ENCODE results near the gene VPS13D. TPM values are rescaled to one million over a fixed set of nuclear protein-coding genes. Genes with fewer than 3 reads are reported as not detected.
"Not testable (repeated sequence)": the region's sequence is repeated elsewhere in the genome, so short reads cannot be mapped to it uniquely, and the experiment has no call there.

The VPS13D gene
- total RNA-seq, 2 experiments from 2014 or later, result 52.6 to 53.3 TPM

DNA sequence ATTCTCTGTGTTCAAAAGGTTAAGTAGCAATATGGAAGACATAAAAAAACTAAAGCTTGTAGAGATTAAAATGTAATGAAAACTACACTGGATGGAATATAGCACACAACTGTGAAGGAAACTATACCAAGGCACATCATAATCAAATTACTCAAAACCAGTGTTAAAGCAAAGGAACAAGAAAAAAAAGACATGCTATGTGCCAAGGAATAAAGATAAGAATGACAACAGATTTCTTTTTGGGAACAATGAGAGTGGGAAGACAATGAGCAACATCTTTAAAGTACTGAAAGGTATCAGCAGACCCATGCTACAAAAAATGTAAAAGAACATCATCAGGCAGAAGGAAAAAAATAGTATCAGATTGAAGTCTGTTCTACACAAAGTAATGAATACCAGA is 157.8 kb downstream of the VPS13D start:
- DNase-seq, result no peak
- POLR2A ChIA-PET, result no interaction called here
- H3K36me3 Mint-ChIP-seq, result peaks cover 87% of the 10 kb centered on the region
- no peaks in the 10 kb centered on the region for H3K27me3 Mint-ChIP-seq
- peaks cover 26% of the 10 kb centered on the region for H3K4me1 Mint-ChIP-seq
- no peak overlapping the region for H3K4me3 Mint-ChIP-seq
- peaks cover 26% of the 10 kb centered on the region for H3K9me3 Mint-ChIP-seq
- no peak for ATAC-seq (ENCODE audit: low read depth)
- H3K27ac Mint-ChIP-seq, result no peak overlapping the region

DNA sequence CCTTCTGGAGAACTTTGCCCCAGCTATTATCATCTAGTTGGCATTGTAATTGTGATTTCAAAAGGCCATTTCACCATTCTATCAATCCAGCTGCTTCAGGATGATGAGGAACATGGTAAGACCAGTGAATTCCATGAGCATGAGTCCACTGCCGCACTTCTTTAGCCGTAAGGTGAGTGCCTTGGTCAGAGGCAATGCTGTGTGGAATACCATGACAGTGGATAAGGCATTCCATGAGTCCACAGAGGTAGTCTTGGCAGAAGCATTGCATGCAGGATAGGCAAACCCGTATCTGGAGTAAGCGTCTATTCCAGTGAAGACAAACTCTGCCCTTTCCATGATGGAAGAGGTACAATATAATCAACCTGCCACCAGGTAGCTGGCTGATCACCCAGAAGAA is 160.5 kb downstream of the VPS13D start:
- H3K4me3 Mint-ChIP-seq; H3K27ac Mint-ChIP-seq; ATAC-seq (ENCODE audit: low read depth); DNase-seq; POLR2A ChIA-PET; H3K27me3 Mint-ChIP-seq: not testable (repeated sequence)
- Mint-ChIP-seq H3K36me3 (peaks cover 85% of the 10 kb centered on the region), H3K4me1 (peaks cover 13% of the 10 kb centered on the region), H3K9me3 (peaks cover 31% of the 10 kb centered on the region)

DNA sequence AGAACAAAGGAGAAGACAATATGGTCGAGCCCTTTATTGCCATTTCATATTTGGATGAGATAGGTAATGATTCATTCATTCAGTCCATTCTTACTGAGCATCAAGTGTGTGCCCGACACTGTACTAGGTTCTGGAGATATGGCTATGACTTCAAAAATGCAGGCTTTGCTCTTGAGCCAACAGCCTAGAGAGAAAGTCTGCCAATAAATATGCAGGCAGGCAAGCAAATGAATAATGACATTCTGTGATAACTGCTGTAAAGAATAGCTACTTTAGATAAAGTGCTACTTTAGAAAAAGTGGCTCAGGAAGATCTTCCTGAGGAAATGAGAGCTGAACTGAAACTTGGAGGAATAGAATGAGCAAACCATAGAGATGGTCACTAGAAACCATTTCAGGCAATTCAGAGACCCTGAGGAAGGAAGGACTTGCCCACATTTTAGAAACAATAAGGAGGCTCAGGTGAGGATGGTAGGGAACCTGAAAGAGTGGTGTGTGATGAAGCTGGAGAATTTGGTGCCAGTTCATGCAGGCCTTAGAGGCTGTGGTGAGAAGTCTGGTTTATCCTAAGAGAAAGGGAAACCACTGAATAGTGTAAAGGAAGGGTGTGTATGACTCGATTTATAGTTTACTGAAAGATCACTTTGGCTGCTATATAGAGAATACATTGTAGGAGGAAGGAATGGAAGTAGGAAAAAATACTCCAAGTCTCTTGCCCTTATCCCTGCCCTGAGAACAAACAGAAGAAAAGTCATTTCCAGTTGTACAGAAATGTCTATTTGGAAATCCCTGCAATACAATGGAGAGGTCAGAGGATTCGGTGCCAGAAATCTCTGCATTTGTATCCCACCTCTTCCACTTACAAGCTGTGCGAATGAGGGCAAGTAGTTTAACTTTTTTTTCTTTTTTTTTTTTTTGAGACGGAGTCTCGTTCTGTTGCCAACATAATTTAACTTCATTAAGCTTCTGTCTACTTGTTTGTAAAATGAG is 167.9 kb downstream of the VPS13D start:
- peaks cover 24% of the 10 kb centered on the region for H3K4me1 Mint-ChIP-seq
- H3K27me3 Mint-ChIP-seq, result no peaks in the 10 kb centered on the region
- POLR2A ChIA-PET, result interaction anchor here (1.4 to 1.6 kb wide), 2 partner anchors 220 to 221 kb away, joined by 4 read pairs; partner anchors contain the start of gene DHRS3
- peaks cover 45% of the 10 kb centered on the region for H3K36me3 Mint-ChIP-seq
- H3K4me3 Mint-ChIP-seq, result peak overlapping the region; percentile 47
- ATAC-seq (ENCODE audit: low read depth) (peak; percentile 65), DNase-seq (no peak)
- H3K27ac Mint-ChIP-seq, result peak overlapping the region; percentile 71
- peaks cover 8% of the 10 kb centered on the region for H3K9me3 Mint-ChIP-seq

DNA sequence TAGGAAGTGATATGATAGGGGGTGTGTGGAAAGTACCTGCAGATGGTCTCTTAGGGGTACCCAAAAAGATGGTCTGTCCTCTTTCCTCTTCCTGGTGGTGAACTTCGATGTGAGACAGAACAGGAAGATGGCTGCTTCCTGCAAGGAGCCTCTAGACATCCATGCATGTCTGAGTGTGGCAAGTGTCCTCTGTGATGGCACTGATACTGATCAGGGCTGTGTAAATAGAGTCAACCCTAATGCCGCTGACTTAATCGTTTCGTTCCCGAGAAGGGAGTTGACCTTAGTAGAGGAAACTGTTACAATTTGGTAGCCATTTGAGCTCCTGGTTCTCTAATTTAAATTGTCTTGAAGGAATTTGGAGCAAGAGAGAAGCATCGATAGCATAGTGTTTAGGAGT is 168.6 kb downstream of the VPS13D start:
- peak overlapping the region; percentile 47 for H3K4me3 Mint-ChIP-seq
- POLR2A ChIA-PET, result interaction anchor here (0.7 to 1.6 kb wide), 3 partner anchors 153 to 220 kb away, joined by 4 read pairs; partner anchors contain the start of gene DHRS3
- no peak for ATAC-seq (ENCODE audit: low read depth)
- H3K27ac Mint-ChIP-seq, result peak overlapping the region; percentile 66
- H3K27me3 Mint-ChIP-seq, result no peaks in the 10 kb centered on the region
- peaks cover 24% of the 10 kb centered on the region for H3K4me1 Mint-ChIP-seq
- peaks cover 8% of the 10 kb centered on the region for H3K9me3 Mint-ChIP-seq
- H3K36me3 Mint-ChIP-seq, result peaks cover 46% of the 10 kb centered on the region
- DNase-seq, result no peak

DNA sequence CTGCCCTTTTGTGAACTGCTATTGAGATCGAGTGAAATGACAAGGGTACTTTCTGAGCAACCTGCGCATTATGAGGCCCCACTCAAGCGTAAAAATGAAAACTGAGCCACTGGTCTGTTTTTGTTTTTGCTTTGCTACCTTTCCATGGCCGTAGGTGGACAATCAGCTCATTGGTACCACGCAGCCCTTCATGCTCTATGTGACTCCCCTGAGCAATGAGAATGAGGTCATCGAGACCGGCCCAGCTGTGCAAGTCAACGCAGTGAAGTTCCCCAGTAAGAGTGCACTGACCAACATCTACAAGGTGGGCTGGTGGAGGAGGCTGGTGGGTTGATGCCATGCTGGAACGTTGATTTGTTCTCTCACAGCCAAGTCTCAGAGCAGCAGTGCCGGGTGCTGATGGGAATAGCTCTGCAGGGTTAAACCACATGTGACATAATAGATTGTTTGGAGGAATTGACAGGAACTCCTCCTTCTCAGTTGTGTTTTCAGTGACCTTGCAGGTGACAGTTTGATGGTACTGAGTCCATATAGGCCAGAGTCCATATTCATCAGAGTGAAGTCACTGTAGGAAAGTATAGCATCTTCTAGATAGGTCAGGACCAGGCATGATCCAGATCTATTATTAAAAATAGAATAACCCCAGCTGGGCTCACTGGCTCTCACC is 170.3 kb downstream of the VPS13D start:
- POLR2A ChIA-PET, result no interaction called here
- no peak overlapping the region for H3K27ac Mint-ChIP-seq
- peaks cover 47% of the 10 kb centered on the region for H3K36me3 Mint-ChIP-seq

DNA sequence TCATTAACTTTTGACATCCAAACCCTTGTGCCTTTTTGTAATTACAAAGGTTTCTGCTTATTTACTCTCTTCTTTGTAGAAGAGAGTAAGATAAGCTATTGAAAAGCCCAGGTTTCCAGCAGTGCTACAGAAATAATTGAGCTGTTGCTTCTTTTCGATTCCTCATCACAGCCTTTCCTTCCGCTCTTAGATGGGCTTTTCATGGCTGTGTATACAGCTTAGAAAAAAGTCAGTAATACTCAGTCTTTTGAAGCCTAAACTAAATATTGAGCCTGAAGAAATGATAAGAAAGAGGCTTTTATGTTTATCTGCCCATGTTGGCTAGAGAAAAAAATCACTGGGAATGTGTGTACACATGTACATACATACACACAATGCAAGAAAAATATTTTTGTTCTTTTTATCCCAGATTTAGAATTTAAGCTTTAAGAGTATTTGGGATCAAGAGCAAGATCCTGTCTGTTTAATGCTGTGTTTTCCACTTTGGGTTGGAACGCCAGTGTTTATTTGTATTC is 172.4 kb downstream of the VPS13D start:
- DNase-seq, result no peak
- no peak overlapping the region for H3K4me3 Mint-ChIP-seq
- peaks cover 39% of the 10 kb centered on the region for H3K36me3 Mint-ChIP-seq
- peaks cover 39% of the 10 kb centered on the region for H3K4me1 Mint-ChIP-seq
- POLR2A ChIA-PET, result no interaction called here
- ATAC-seq (ENCODE audit: low read depth), result no peak
- H3K27ac Mint-ChIP-seq, result no peak overlapping the region
- no peaks in the 10 kb centered on the region for H3K27me3 Mint-ChIP-seq
- H3K9me3 Mint-ChIP-seq, result no peaks in the 10 kb centered on the region

More for the DNA sequence above, 170.3 kb downstream of the VPS13D start:
- no peak for ATAC-seq (ENCODE audit: low read depth)
- DNase-seq, result no peak
- Mint-ChIP-seq H3K27me3 (no peaks in the 10 kb centered on the region), H3K4me3 (no peak overlapping the region), H3K4me1 (peaks cover 24% of the 10 kb centered on the region), H3K9me3 (no peaks in the 10 kb centered on the region)

DNA sequence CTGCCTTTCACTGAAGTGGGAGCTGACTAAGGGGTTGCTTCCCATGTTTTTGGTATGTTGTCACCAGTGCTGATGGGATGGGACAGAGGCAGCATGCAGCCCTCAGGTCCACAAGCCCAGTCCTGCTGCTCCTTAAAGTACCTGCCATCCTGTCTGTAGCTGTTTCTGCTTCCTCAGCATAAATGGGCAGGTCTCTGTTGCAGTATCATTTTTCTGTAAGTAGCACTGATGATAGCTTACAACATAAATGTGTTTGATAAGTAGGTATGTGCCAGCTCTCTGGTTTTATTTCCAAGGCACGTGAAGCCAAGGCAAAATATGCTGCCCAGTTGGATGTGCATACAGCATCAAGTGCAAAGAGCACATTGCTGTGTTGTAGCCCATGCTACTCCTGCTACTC is 173.0 kb downstream of the VPS13D start:
- Mint-ChIP-seq H3K36me3 (peaks cover 34% of the 10 kb centered on the region), H3K27me3 (no peaks in the 10 kb centered on the region), H3K9me3 (no peaks in the 10 kb centered on the region), H3K4me1 (peaks cover 37% of the 10 kb centered on the region), H3K4me3 (no peak overlapping the region), H3K27ac (no peak overlapping the region)
- no peak for DNase-seq
- POLR2A ChIA-PET, result no interaction called here
- ATAC-seq (ENCODE audit: low read depth), result no peak

DNA sequence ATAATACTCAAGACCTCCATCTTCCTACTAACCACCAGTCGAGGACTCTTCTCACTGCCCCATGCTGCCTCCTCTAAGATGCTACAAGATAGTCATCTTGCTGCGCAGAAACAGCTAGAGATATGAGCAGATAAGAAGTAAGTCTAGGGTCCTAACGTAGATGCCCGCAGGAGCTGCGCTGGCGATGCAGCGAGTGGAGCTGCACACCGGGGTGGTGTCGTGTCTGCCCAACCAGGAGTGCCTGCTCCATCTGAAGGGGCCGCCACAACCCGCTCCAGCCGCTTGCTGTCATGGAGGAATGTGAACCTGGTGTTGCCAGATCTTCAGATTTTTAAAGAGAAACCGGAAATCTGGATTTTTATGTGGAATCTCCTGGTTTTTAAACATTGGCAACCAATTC is 175.1 kb downstream of the VPS13D start:
- peaks cover 41% of the 10 kb centered on the region for H3K36me3 Mint-ChIP-seq
- H3K27ac Mint-ChIP-seq, result no peak overlapping the region
- H3K4me3 Mint-ChIP-seq, result no peak overlapping the region
- no peaks in the 10 kb centered on the region for H3K27me3 Mint-ChIP-seq
- peaks cover 3% of the 10 kb centered on the region for H3K9me3 Mint-ChIP-seq
- peaks cover 31% of the 10 kb centered on the region for H3K4me1 Mint-ChIP-seq
- POLR2A ChIA-PET, result no interaction called here
- ATAC-seq (ENCODE audit: low read depth) (no peak), DNase-seq (no peak)

DNA sequence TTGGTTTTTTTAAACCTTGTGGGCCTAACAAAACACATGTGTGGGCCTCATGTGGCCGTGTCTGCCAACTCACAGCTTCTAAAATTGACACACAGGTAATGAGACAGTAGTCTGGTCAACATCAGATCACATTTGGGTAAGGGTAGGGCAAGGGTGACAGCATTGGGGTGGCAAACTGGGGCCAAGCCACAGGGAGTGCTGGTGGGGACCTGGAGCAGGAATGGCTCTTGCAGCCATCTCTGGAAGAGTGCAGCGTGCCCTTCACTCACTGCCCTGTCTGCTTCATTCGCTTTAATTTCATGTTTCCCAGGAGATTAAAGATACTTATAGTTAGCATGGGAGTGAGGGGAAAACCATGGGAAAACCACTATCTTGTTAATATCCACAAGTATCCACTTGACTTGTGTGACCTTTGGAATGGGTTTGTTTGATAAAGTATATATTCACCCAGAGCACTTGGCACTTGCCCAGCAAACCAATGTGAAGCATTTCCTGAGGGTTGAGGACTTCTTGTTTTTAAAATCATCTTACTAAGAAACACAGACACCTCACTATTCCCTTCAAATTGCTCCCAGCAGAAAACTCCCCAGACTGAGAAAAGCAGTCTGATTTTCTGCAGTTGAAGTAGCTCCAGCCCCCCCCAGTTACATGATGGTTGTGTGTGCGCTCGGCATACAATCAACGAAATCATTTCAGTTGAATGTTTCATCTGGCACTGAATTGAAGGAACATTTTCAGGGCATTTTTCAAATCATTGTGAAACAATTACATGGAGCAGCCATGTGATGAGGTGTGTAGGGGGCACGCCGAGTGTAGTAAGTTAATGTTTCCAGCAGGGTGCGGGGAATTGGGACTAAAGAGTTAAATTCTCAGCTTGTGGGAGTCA is 175.7 kb downstream of the VPS13D start:
- H3K27me3 Mint-ChIP-seq, result no peaks in the 10 kb centered on the region
- ATAC-seq (ENCODE audit: low read depth) (no peak), DNase-seq (no peak)
- H3K4me1 Mint-ChIP-seq, result peaks cover 27% of the 10 kb centered on the region
- H3K36me3 Mint-ChIP-seq, result peaks cover 41% of the 10 kb centered on the region
- POLR2A ChIA-PET, result no interaction called here
- no peak overlapping the region for H3K27ac Mint-ChIP-seq
- no peak overlapping the region for H3K4me3 Mint-ChIP-seq
- peaks cover 7% of the 10 kb centered on the region for H3K9me3 Mint-ChIP-seq

DNA sequence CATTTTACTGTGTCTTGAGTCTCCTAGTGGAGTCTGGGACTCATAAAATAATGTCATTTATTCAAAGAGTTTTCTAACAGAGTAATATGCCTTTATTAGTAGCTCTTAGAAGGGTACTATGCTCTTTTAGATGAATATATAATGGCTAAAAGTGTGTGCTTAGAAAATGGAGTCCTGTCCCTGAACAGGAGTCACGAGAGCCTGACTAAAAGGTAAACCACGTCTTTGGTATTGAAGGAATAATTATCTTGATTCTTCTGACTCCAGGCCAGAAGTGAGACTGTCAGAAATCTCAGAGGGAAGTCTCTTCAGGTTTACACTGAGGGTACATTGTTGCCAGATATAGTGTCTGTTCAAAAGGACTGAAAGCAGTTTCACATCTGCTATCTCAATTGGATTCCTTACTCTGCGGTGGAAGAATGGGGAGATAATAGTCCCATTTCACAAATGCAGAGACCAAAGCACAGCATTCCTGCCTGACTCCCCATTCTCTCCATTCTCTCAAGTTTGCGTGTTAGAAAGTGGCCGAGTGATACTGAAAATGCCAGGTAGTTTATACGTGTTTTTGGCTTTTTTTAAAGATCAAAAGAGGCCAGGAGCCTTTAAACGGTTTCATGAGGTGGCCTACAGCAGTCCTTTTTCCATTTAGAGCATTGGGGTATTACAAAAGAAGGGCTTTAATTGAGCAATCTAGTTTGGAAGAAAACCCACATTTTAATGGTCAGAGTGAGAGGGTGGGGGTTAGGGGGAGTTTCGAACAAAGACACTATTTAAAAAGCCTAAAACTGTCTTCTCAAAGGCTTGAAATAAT is 176.6 kb downstream of the VPS13D start:
- H3K36me3 Mint-ChIP-seq, result peaks cover 44% of the 10 kb centered on the region
- H3K27ac Mint-ChIP-seq, result no peak overlapping the region
- H3K9me3 Mint-ChIP-seq, result peaks cover 8% of the 10 kb centered on the region
- POLR2A ChIA-PET, result interaction anchor here (1.0 to 1.2 kb wide), 2 partner anchors 10 to 66 kb away, joined by 3 to 4 read pairs; no protein-coding TSS in a partner anchor
- H3K27me3 Mint-ChIP-seq, result no peaks in the 10 kb centered on the region
- no peak for ATAC-seq (ENCODE audit: low read depth)
- no peak for DNase-seq
- peaks cover 27% of the 10 kb centered on the region for H3K4me1 Mint-ChIP-seq
- H3K4me3 Mint-ChIP-seq, result no peak overlapping the region

DNA sequence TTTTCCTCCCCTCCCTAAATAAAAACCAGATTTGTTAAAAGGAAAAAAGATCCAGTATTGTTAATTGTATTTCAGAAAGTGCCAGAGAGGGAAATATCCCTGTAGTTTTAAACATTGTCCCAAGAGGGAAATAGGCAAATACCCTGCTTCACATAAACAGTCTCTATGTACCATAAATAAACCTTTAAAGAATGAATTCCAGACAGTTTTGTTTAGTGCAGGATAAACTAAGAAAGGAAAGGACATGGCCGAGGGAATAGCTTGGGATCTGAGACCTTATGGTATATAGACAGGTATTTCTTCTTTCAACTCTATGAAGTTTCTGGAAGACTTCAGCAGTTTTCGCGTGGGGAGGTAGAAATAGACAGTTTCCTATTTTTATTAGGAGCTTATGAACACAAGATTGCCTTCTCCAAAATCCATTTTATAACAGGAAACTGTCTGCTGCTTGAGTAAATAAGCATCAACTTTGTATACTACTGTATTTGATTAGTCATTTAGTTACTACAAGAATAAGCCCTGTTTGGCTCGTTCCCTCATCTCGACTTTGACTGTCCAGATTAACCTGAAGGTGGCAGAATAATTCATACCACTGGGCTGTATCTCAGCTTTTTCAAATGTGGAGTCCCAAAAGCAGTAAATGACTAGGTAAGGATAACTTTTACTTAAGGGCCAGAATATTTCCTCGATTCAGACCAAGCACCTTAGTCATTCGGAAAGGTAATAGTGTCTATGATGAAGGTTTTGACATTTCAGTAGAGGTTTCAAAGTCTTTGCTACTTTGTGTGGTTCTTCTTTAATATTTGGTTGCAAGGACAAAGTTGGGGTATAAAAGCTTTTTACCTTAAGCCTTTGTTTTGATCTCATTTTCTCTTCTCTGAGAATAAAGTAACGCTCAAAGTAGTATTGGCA is 177.5 kb downstream of the VPS13D start:
- no peak for DNase-seq
- H3K4me1 Mint-ChIP-seq, result peaks cover 27% of the 10 kb centered on the region
- no peak overlapping the region for H3K27ac Mint-ChIP-seq
- H3K36me3 Mint-ChIP-seq, result peaks cover 52% of the 10 kb centered on the region
- POLR2A ChIA-PET, result interaction anchor here (0.6 to 1.4 kb wide), 9 partner anchors 9 to 212 kb away, joined by 3 to 9 read pairs (median 3); partner anchors contain the start of gene DHRS3
- H3K4me3 Mint-ChIP-seq, result no peak overlapping the region
- peaks cover 13% of the 10 kb centered on the region for H3K9me3 Mint-ChIP-seq
- H3K27me3 Mint-ChIP-seq, result no peaks in the 10 kb centered on the region
- ATAC-seq (ENCODE audit: low read depth), result peak; percentile 89

All from activated naive CD8-positive, alpha-beta T cell treated with anti-CD3 and anti-CD28 coated beads, Interleukin-2, amount 10 ng/mL, durations not matched to agents 7 days and 5 days (primary cell).